Suprapubic skin (tissue), 3 donors: ENCODE measurements around the gene FOXS1.

ENCODE experiments used
- CTCF ChIP-seq, 2 donors: fragments of 200-600 bp in 1 of 2; fragments of 450-650 bp in 1 of 2; sonication (generic) in 1 of 2; IDR thresholded peaks; one replicate each; pipeline ENCODE4 v1.5.1; 2016 to 2019; ENCODE audit warnings: antibody characterized with exemption in 2 of 2, mild to moderate bottlenecking in 1 of 2, moderate library complexity in 1 of 2
- EP300 ChIP-seq: sonication (generic); formaldehyde crosslinking; IDR thresholded peaks from one replicate; pipeline ENCODE4 v1.6.1; 2017; ENCODE audit warnings: antibody characterized with exemption

GRCh38 chr20:31803552-31804291 is 41.7 kb downstream of the FOXS1 start:
- TF ChIP-seq CTCF (IDR thresholded peaks at IDR 0.05) (no peak), EP300 (no peak)
